SK-N-SH treated with all-trans-retinoic acid at 6 μM for 48 hours (cell line): ENCODE data around the gene MAP2.

ENCODE experiments used
- ATAC-seq: fragments of 200-7000 bp; cut with Tn5 transposase; 3 replicates; pipeline ENCODE4 v1.9.1; 2020; ENCODE audit warnings: mild to moderate bottlenecking, moderate library complexity
- ARNTL ChIP-seq: fragments of 450-650 bp; formaldehyde crosslinking; IDR thresholded peaks from 2 replicates; pipeline ENCODE4 v1.5.0; 2020; ENCODE audit warnings: low read depth, mild to moderate bottlenecking, moderate library complexity, borderline replicate concordance
- BACH2 ChIP-seq: fragments of 250-450 bp; sonication (Bioruptor Pico); IDR thresholded peaks from 2 replicates; pipeline ENCODE4 v1.9.0; 2021; ENCODE audit warnings: mild to moderate bottlenecking, borderline replicate concordance
- CSDC2 ChIP-seq: fragments of 250-450 bp; sonication (Bioruptor Pico); IDR thresholded peaks from 2 replicates; pipeline ENCODE4 v1.5.0; 2020; ENCODE audit warnings: mild to moderate bottlenecking, moderate library complexity
- ESRRG ChIP-seq: fragments of 250-450 bp; sonication (Bioruptor Pico); IDR thresholded peaks from 2 replicates; pipeline ENCODE4 v1.6.1; 2021; ENCODE audit warnings: mild to moderate bottlenecking
- GLIS3 ChIP-seq: fragments of 250-450 bp; sonication (Bioruptor Pico); IDR thresholded peaks from 2 replicates; pipeline ENCODE4 v1.5.0; 2020; ENCODE audit warnings: mild to moderate bottlenecking, moderate library complexity
- ISL1 ChIP-seq: fragments of 250-450 bp; sonication (Bioruptor Pico); IDR thresholded peaks from 2 replicates; pipeline ENCODE4 v2.1.2; 2022; ENCODE audit warnings: mild to moderate bottlenecking, moderate library complexity
- OSR1 ChIP-seq: fragments of 250-450 bp; sonication (Bioruptor Pico); IDR thresholded peaks from 2 replicates; pipeline ENCODE4 v1.8.0; 2022; ENCODE audit warnings: moderate library complexity, mild to moderate bottlenecking, inconsistent platforms
- PATZ1 ChIP-seq: fragments of 250-450 bp; sonication (Bioruptor Pico); IDR thresholded peaks from 2 replicates; pipeline ENCODE4 v1.8.0; 2020; ENCODE audit warnings: mild to moderate bottlenecking, moderate library complexity, borderline replicate concordance
- PPARA ChIP-seq: fragments of 250-450 bp; sonication (Bioruptor Pico); IDR thresholded peaks from 2 replicates; pipeline ENCODE4 v1.5.0; 2020; ENCODE audit warnings: mild to moderate bottlenecking, borderline replicate concordance
- RARB ChIP-seq: fragments of 250-450 bp; sonication (Bioruptor Pico); IDR thresholded peaks from 2 replicates; pipeline ENCODE4 v1.8.0; 2021; ENCODE audit warnings: mild to moderate bottlenecking, moderate library complexity
- SNAI2 ChIP-seq: fragments of 250-450 bp; sonication (Bioruptor Pico); IDR thresholded peaks from 2 replicates; pipeline ENCODE4 v1.5.0; 2020; ENCODE audit warnings: mild to moderate bottlenecking, moderate library complexity
- TOX ChIP-seq: fragments of 250-450 bp; sonication (Bioruptor Pico); IDR thresholded peaks from 2 replicates; pipeline ENCODE4 v1.8.0; 2021; ENCODE audit warnings: mild to moderate bottlenecking, moderate library complexity, borderline replicate concordance
- ZC3H10 ChIP-seq: fragments of 250-450 bp; sonication (Bioruptor Pico); IDR thresholded peaks from 2 replicates; pipeline ENCODE4 v1.5.1; 2021; ENCODE audit warnings: mild to moderate bottlenecking, moderate library complexity
- ZFP3 ChIP-seq: fragments of 250-450 bp; sonication (Bioruptor Pico); IDR thresholded peaks from 2 replicates; pipeline ENCODE4 v1.5.0; 2020; ENCODE audit warnings: mild to moderate bottlenecking, moderate library complexity
- ZFP30 ChIP-seq: fragments of 450-650 bp; formaldehyde crosslinking; IDR thresholded peaks from 2 replicates; pipeline ENCODE4 v1.5.0; 2022; ENCODE audit warnings: mild to moderate bottlenecking, moderate library complexity
- ZNF565 ChIP-seq: fragments of 450-650 bp; formaldehyde crosslinking; conservative IDR thresholded peaks from 2 replicates; pipeline ENCODE4 v1.5.0; 2020; ENCODE audit warnings: low read depth, mild to moderate bottlenecking, moderate library complexity
- ZNF70 ChIP-seq: fragments of 450-650 bp; formaldehyde crosslinking; IDR thresholded peaks from 2 replicates; pipeline ENCODE4 v1.5.0; 2020; ENCODE audit warnings: mild to moderate bottlenecking, moderate library complexity
- ZNF8 ChIP-seq: fragments of 450-650 bp; formaldehyde crosslinking; IDR thresholded peaks from 2 replicates; pipeline ENCODE4 v1.5.0; 2020; ENCODE audit warnings: mild to moderate bottlenecking, moderate library complexity
- TF ChIP-seq, protein P1 (sequence below): fragments of 250-450 bp; sonication (Bioruptor Pico); IDR thresholded peaks from 2 replicates; pipeline ENCODE4 v1.5.1; 2020; ENCODE audit warnings: low read depth, mild to moderate bottlenecking, moderate library complexity
- TF ChIP-seq, protein P2 (sequence below): fragments of 250-450 bp; sonication (Bioruptor Pico); IDR thresholded peaks from 2 replicates; pipeline ENCODE4 v1.8.0; 2021; ENCODE audit warnings: low read depth, mild to moderate bottlenecking, moderate library complexity, borderline replicate concordance
- TF ChIP-seq, protein P3 (sequence below): fragments of 250-450 bp; sonication (Bioruptor Pico); IDR thresholded peaks from 2 replicates; pipeline ENCODE4 v1.5.0; 2020; ENCODE audit warnings: mild to moderate bottlenecking, moderate library complexity

Gene MAP2

GRCh38 chr2:209523041-209523740 lies 99.3 kb downstream of the MAP2 start:
- TF ChIP-seq ISL1 (CRISPR knock-in tag) (no peak), CSDC2 (CRISPR knock-in tag) (no peak), ZNF565 (CRISPR knock-in tag) (no peak), ARNTL (CRISPR knock-in tag) (no peak), TOX (no peak), ZC3H10 (CRISPR knock-in tag) (no peak), OSR1 (no peak), ZFP30 (no peak), BACH2 (CRISPR knock-in tag) (no peak), RARB (CRISPR knock-in tag) (no peak), ZNF8 (CRISPR knock-in tag) (no peak), SNAI2 (CRISPR knock-in tag) (no peak), PPARA (CRISPR knock-in tag) (no peak), ZNF70 (CRISPR knock-in tag) (no peak), PATZ1 (CRISPR knock-in tag) (no peak), ESRRG (CRISPR knock-in tag) (no peak), ZFP3 (CRISPR knock-in tag) (no peak), GLIS3 (CRISPR knock-in tag) (no peak)
- TF ChIP-seq, protein P1, sequence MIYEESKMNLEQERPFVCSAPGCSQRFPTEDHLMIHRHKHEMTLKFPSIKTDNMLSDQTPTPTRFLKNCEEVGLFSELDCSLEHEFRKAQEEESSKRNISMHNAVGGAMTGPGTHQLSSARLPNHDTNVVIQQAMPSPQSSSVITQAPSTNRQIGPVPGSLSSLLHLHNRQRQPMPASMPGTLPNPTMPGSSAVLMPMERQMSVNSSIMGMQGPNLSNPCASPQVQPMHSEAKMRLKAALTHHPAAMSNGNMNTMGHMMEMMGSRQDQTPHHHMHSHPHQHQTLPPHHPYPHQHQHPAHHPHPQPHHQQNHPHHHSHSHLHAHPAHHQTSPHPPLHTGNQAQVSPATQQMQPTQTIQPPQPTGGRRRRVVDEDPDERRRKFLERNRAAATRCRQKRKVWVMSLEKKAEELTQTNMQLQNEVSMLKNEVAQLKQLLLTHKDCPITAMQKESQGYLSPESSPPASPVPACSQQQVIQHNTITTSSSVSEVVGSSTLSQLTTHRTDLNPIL = no peak
- TF ChIP-seq, protein P2, sequence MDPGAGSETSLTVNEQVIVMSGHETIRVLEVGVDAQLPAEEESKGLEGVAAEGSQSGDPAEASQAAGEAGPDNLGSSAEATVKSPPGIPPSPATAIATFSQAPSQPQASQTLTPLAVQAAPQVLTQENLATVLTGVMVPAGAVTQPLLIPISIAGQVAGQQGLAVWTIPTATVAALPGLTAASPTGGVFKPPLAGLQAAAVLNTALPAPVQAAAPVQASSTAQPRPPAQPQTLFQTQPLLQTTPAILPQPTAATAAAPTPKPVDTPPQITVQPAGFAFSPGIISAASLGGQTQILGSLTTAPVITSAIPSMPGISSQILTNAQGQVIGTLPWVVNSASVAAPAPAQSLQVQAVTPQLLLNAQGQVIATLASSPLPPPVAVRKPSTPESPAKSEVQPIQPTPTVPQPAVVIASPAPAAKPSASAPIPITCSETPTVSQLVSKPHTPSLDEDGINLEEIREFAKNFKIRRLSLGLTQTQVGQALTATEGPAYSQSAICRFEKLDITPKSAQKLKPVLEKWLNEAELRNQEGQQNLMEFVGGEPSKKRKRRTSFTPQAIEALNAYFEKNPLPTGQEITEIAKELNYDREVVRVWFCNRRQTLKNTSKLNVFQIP (CRISPR knock-in tag) = no peak
- no peak for ATAC-seq

DNA sequence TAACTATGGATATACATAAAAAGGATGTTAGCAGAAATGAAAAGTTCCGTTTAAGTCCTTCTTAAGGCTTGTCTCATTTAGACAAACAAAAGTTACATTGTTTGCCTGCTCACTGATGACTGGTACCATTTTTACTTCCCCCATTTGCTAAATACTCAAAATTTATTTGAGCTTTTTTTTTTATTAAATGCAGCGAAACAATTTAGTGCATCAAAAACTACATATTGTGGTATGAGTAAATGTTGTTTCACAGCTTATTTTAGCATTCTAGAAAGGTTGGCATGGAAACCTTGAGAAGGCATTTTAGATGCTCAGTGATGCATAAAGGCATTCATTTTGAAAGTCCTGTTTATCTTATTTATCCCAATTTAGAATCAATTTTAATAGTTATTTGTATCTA lies 100.0 kb downstream of the MAP2 start:
- TF ChIP-seq ISL1 (CRISPR knock-in tag) (no peak), ARNTL (CRISPR knock-in tag) (no peak), CSDC2 (CRISPR knock-in tag) (no peak), ZFP3 (CRISPR knock-in tag) (no peak), GLIS3 (CRISPR knock-in tag) (no peak)
- TF ChIP-seq, protein P1 = no peak
- TF ChIP-seq, protein P3, sequence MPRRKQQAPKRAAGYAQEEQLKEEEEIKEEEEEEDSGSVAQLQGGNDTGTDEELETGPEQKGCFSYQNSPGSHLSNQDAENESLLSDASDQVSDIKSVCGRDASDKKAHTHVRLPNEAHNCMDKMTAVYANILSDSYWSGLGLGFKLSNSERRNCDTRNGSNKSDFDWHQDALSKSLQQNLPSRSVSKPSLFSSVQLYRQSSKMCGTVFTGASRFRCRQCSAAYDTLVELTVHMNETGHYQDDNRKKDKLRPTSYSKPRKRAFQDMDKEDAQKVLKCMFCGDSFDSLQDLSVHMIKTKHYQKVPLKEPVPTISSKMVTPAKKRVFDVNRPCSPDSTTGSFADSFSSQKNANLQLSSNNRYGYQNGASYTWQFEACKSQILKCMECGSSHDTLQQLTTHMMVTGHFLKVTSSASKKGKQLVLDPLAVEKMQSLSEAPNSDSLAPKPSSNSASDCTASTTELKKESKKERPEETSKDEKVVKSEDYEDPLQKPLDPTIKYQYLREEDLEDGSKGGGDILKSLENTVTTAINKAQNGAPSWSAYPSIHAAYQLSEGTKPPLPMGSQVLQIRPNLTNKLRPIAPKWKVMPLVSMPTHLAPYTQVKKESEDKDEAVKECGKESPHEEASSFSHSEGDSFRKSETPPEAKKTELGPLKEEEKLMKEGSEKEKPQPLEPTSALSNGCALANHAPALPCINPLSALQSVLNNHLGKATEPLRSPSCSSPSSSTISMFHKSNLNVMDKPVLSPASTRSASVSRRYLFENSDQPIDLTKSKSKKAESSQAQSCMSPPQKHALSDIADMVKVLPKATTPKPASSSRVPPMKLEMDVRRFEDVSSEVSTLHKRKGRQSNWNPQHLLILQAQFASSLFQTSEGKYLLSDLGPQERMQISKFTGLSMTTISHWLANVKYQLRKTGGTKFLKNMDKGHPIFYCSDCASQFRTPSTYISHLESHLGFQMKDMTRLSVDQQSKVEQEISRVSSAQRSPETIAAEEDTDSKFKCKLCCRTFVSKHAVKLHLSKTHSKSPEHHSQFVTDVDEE (CRISPR knock-in tag) = no peak
- ATAC-seq = no peak

DNA sequence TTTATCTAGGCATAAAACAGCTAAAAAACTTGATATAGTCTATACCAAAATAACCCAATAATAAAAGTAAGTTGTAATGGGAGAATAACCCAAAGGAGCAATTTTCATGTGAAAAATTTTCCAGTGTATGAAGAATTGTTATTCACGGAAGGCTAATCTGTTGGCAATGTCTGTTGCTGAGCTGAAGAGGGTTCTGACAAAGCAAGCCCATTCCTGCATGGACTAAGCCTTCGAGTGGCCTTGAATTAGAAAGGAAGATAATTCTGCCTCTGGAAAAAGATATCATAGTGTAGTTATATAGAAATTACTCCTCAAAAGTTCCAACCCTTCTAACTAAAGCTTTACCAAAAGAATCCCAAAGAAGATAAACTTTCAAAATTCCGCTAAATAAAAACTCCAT lies 101.5 kb downstream of the MAP2 start:
- TF ChIP-seq ZFP3 (CRISPR knock-in tag) (no peak), PATZ1 (CRISPR knock-in tag) (no peak), ZNF8 (CRISPR knock-in tag) (no peak), ISL1 (CRISPR knock-in tag) (no peak), PPARA (CRISPR knock-in tag) (no peak), OSR1 (no peak), ZNF70 (CRISPR knock-in tag) (no peak), RARB (CRISPR knock-in tag) (no peak), ARNTL (CRISPR knock-in tag) (no peak), ZFP30 (no peak), ZC3H10 (CRISPR knock-in tag) (no peak), ZNF565 (CRISPR knock-in tag) (no peak)
- TF ChIP-seq, protein P3 (CRISPR knock-in tag) = no peak
- ATAC-seq = no peak; the same call in none of the 3 replicates
